ENCODE results near the gene REC8. TPM values are rescaled to one million over a fixed set of nuclear protein-coding genes. Genes with fewer than 3 reads are reported as not detected.
A peak's percentile ranks its signal among the peaks of the same experiment; 100 is the strongest.

The REC8 gene
- total RNA-seq, 1 donor from 2014 or later: 136 TPM

DNA sequence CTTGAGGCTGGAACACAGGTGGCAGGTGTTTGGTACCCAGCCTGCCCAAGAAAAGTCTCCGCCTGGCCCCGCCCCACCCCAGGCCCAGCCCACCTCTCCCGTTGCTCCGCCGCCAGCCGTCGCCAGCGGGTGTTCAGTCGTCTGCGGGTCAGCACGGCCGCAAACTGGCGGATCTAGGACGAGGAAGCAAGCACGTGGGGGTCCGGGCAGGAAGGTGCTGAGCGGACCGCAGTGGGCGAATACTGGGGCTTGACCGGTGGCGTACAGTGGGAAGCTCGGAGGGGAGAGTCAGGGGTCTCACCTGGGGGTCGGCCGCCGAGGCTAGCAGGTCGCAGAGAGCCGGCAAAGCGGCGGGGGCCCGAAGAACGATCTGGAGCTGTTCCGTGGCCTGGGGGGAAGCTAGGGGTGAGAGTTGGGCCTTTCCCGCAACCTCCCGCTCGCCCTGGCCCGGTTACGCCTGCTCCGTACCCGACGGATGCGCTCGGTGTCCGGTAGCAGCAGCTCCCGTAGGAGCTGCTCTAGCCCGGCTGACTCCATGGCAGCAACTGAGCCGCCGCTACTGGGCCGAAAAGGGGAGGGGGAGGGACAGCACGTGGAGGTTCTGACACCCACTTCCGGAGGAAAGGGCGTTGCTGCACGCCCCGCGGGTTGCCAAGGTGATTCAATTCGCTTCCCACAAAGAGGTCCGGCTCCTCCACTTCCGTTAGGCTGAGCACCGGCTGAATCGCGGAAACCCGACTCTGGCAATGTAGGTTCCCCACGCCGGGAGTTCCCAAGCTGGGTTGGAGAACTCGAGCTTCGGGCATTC lies 16.6 kb downstream of the REC8 start, which contains the start of gene IPO4:
IPO4 (minus strand) TSS at position 566 of the 808 bp plus-strand sequence; CDS start at position 537, 29 bp downstream.
- peak within 1 kb of the TSS; percentile 85 for H3K4me3 Mint-ChIP-seq (ENCODE audit: unreplicated experiment)
- peaks cover 5% of the 10 kb centered on the region for H3K9me3 Mint-ChIP-seq (ENCODE audit: unreplicated experiment)
- H3K27me3 Mint-ChIP-seq (ENCODE audit: unreplicated experiment): peaks cover 3% of the 10 kb centered on the region
- peak; percentile 93 for DNase-seq
- no peaks in the 10 kb centered on the region for H3K36me3 Mint-ChIP-seq (ENCODE audit: unreplicated experiment)
- TF ChIP-seq, protein P1, sequence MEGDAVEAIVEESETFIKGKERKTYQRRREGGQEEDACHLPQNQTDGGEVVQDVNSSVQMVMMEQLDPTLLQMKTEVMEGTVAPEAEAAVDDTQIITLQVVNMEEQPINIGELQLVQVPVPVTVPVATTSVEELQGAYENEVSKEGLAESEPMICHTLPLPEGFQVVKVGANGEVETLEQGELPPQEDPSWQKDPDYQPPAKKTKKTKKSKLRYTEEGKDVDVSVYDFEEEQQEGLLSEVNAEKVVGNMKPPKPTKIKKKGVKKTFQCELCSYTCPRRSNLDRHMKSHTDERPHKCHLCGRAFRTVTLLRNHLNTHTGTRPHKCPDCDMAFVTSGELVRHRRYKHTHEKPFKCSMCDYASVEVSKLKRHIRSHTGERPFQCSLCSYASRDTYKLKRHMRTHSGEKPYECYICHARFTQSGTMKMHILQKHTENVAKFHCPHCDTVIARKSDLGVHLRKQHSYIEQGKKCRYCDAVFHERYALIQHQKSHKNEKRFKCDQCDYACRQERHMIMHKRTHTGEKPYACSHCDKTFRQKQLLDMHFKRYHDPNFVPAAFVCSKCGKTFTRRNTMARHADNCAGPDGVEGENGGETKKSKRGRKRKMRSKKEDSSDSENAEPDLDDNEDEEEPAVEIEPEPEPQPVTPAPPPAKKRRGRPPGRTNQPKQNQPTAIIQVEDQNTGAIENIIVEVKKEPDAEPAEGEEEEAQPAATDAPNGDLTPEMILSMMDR (IDR thresholded peaks at IDR 0.05; ENCODE audit: partially characterized antibody, unreplicated experiment): no peak
- H3K27ac Mint-ChIP-seq (ENCODE audit: unreplicated experiment): peak within 1 kb of the TSS; percentile 68
- H3K4me1 Mint-ChIP-seq (ENCODE audit: low read depth, unreplicated experiment): no peaks in the 10 kb centered on the region

DNA sequence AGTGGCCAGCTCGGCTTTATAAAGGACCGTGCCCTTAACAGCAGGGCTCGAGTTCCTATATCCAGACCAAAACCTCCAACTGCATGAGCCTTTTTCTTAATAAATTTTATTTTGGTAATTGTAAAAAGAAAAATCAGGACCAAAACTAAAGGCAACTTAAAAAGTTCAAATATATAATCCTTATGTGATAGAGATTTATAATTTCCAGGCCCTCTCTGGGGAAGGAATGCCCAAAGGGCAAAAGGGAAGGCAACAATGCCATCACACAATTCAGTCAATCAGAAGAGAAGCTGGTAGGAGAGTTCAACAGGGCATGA lies 17.1 kb downstream of the REC8 start:
- TF ChIP-seq, protein P1 (IDR thresholded peaks at IDR 0.05; ENCODE audit: partially characterized antibody, unreplicated experiment): no peak
- Mint-ChIP-seq H3K27me3 (ENCODE audit: unreplicated experiment) (peaks cover 5% of the 10 kb centered on the region), H3K4me1 (ENCODE audit: low read depth, unreplicated experiment) (no peaks in the 10 kb centered on the region), H3K4me3 (ENCODE audit: unreplicated experiment) (peak overlapping the region; percentile 85), H3K36me3 (ENCODE audit: unreplicated experiment) (no peaks in the 10 kb centered on the region), H3K9me3 (ENCODE audit: unreplicated experiment) (peaks cover 5% of the 10 kb centered on the region), H3K27ac (ENCODE audit: unreplicated experiment) (no peak overlapping the region)
- DNase-seq: no peak

DNA sequence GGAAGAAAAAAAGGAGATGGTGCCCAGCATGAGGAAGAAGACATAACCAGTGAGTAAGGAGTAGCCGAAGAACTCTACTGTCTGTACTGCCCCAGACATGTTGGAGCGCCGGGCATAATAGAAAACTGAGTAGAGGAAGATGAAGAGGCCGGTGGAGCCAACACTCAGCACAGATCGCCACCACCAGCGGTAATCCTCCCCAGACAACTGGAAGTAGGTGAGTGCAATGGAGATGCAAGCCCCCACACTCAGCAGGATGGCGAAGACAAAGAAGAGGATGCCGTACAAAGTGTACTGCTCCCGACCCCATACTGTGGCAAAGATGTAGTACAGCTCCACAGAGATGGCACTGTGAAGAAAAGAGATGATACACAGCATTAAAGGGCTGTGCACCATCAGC lies 17.6 kb downstream of the REC8 start:
- peaks cover 5% of the 10 kb centered on the region for H3K9me3 Mint-ChIP-seq (ENCODE audit: unreplicated experiment)
- peaks cover 7% of the 10 kb centered on the region for H3K27me3 Mint-ChIP-seq (ENCODE audit: unreplicated experiment)
- no peaks in the 10 kb centered on the region for H3K36me3 Mint-ChIP-seq (ENCODE audit: unreplicated experiment)
- TF ChIP-seq, protein P1 (IDR thresholded peaks at IDR 0.05; ENCODE audit: partially characterized antibody, unreplicated experiment): no peak
- H3K4me3 Mint-ChIP-seq (ENCODE audit: unreplicated experiment): no peak overlapping the region
- H3K4me1 Mint-ChIP-seq (ENCODE audit: low read depth, unreplicated experiment): no peaks in the 10 kb centered on the region
- DNase-seq: no peak
- peak overlapping the region; percentile 17 for H3K27ac Mint-ChIP-seq (ENCODE audit: unreplicated experiment)

DNA sequence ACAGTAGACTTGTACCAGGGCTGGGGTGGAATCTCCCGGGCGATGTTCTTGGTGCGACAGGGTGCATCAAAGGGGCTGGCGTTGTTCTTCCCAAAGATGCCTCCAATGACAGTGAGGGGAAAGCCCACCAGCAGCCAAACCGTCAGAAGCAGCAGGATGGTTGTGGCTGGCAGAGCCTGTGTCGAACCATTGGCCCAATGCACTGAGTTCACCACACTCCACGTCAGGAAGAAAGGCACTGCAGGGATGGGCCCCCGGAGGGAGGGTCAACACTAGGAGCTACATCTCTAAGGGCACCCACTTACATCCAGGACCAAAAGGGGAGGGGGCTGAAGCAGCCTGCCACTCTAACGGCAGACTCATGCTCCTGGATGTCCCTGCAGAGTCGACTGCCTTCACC lies 18.5 kb downstream of the REC8 start:
- no peaks in the 10 kb centered on the region for H3K36me3 Mint-ChIP-seq (ENCODE audit: unreplicated experiment)
- H3K4me3 Mint-ChIP-seq (ENCODE audit: unreplicated experiment): no peak overlapping the region
- DNase-seq: no peak
- peaks cover 2% of the 10 kb centered on the region for H3K4me1 Mint-ChIP-seq (ENCODE audit: low read depth, unreplicated experiment)
- H3K27ac Mint-ChIP-seq (ENCODE audit: unreplicated experiment): no peak overlapping the region
- TF ChIP-seq, protein P1 (IDR thresholded peaks at IDR 0.05; ENCODE audit: partially characterized antibody, unreplicated experiment): no peak
- peaks cover 5% of the 10 kb centered on the region for H3K9me3 Mint-ChIP-seq (ENCODE audit: unreplicated experiment)
- peaks cover 6% of the 10 kb centered on the region for H3K27me3 Mint-ChIP-seq (ENCODE audit: unreplicated experiment)

DNA sequence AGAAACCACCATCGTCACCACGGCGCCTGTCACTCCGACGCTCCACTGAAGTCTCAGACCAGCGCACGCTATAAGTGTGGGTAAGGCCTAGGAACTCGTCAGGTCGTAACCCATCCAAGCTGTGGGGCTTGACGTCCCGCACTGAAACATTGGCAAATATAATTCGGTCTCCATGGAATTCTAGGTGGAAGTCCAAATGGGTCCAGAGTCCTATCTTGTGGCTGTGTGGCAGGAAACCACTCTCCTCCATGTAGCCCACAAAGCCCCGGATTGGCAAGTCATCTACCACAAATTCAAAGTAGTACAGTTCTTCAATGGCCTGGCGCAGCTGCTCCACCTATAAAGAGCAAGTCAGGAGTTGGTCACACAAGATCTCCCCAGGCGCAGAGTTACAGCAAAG lies 21.1 kb downstream of the REC8 start:
- H3K27ac Mint-ChIP-seq (ENCODE audit: unreplicated experiment): no peak overlapping the region
- H3K27me3 Mint-ChIP-seq (ENCODE audit: unreplicated experiment): peaks cover 11% of the 10 kb centered on the region
- H3K4me1 Mint-ChIP-seq (ENCODE audit: low read depth, unreplicated experiment): peaks cover 6% of the 10 kb centered on the region
- TF ChIP-seq, protein P1 (IDR thresholded peaks at IDR 0.05; ENCODE audit: partially characterized antibody, unreplicated experiment): no peak
- H3K36me3 Mint-ChIP-seq (ENCODE audit: unreplicated experiment): no peaks in the 10 kb centered on the region
- H3K4me3 Mint-ChIP-seq (ENCODE audit: unreplicated experiment): no peak overlapping the region
- H3K9me3 Mint-ChIP-seq (ENCODE audit: unreplicated experiment): peaks cover 8% of the 10 kb centered on the region
- DNase-seq: no peak
